ENCODE measurements around the gene RAD9B. TPM values are rescaled to one million over a fixed set of nuclear protein-coding genes. Genes with fewer than 3 reads are reported as not detected.

The RAD9B gene
- total RNA-seq, 1 donor from 2014 or later = 0.79 TPM

Small RNA genes within 50 kb of the gene (small RNA-seq; reads per million reads assigned to genes)
- not detected for gene RF00278 (ENCODE audit: low replicate concordance)

Other genes starting within 250 kb of the RAD9B start
- gene ATP2A2, start 221.1 kb upstream of the RAD9B start, total RNA-seq = 135 TPM
- gene ANAPC7, start 98.6 kb upstream of the RAD9B start, total RNA-seq = 38.0 TPM
- gene ARPC3, start 52.0 kb upstream of the RAD9B start, total RNA-seq = 113 TPM
- gene GPN3, start 34.1 kb upstream of the RAD9B start, total RNA-seq = 15.4 TPM
- gene FAM216A, start 33.5 kb upstream of the RAD9B start, total RNA-seq = 5.4 TPM
- gene VPS29, start 220 bp upstream of the RAD9B start, total RNA-seq = 59.7 TPM
- gene PPTC7, start 81.0 kb downstream of the RAD9B start, total RNA-seq = 20.3 TPM
- 22.1 TPM for gene TCTN1, start 111.8 kb downstream of the RAD9B start, total RNA-seq
- gene HVCN1, start 186.8 kb downstream of the RAD9B start, total RNA-seq = 4.1 TPM
- 110 TPM for gene PPP1CC, start 240.6 kb downstream of the RAD9B start, total RNA-seq